Astrocyte of the cerebellum (primary cell): Measurements from ENCODE around the gene EMCN.
"Not testable (repeated sequence)": the region's sequence is repeated elsewhere in the genome, so short reads cannot be mapped to it uniquely, and the experiment has no call there.

ENCODE experiments used
- DNase-seq: peaks from one replicate; pipeline ENCODE4 v3.0.0-alpha.2; 2011; ENCODE audit warnings: low read depth
- H3K4me3 ChIP-seq: 2 replicates; pipeline ENCODE4 v1.5.1; 2011; ENCODE audit warnings: mild to moderate bottlenecking, low read depth, low read length, moderate library complexity
- in situ Hi-C: cut with HindIII; loops from 2 replicates; pipeline ENCODE4 v1.10.0; 2017; ENCODE audit warnings: low sequenced_read_pairs
- TF ChIP-seq, protein P1 (sequence below): IDR thresholded peaks from 2 replicates; pipeline ENCODE4 v1.5.1; 2012; ENCODE audit warnings: low read length, low read depth, moderate library complexity, mild to moderate bottlenecking; ENCODE audit errors: missing control alignments

Gene EMCN

DNA sequence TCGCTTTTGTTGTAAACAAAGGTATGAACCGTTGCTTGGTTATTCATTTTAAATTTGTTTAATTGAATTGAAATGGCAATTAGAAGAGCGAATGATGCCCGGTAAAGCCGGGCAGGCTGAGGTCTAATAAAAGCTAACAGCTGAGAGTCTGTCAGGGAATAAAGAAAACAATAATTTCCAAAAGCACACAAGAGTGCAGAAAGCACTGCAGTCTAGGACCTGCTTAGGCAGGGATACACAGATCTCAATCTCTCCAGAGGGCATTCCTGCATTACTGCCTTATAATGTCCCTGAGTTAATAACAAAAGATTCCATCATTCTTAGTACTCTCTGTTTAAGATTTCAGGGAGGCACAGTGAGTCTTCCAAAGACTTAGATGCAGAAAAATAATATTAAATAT, 27.6 kb upstream of the EMCN start:
- in situ Hi-C loops = no loop called here
- no peak for DNase-seq
- no peak overlapping the region for H3K4me3 ChIP-seq
- TF ChIP-seq, protein P1, sequence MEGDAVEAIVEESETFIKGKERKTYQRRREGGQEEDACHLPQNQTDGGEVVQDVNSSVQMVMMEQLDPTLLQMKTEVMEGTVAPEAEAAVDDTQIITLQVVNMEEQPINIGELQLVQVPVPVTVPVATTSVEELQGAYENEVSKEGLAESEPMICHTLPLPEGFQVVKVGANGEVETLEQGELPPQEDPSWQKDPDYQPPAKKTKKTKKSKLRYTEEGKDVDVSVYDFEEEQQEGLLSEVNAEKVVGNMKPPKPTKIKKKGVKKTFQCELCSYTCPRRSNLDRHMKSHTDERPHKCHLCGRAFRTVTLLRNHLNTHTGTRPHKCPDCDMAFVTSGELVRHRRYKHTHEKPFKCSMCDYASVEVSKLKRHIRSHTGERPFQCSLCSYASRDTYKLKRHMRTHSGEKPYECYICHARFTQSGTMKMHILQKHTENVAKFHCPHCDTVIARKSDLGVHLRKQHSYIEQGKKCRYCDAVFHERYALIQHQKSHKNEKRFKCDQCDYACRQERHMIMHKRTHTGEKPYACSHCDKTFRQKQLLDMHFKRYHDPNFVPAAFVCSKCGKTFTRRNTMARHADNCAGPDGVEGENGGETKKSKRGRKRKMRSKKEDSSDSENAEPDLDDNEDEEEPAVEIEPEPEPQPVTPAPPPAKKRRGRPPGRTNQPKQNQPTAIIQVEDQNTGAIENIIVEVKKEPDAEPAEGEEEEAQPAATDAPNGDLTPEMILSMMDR = no peak

DNA sequence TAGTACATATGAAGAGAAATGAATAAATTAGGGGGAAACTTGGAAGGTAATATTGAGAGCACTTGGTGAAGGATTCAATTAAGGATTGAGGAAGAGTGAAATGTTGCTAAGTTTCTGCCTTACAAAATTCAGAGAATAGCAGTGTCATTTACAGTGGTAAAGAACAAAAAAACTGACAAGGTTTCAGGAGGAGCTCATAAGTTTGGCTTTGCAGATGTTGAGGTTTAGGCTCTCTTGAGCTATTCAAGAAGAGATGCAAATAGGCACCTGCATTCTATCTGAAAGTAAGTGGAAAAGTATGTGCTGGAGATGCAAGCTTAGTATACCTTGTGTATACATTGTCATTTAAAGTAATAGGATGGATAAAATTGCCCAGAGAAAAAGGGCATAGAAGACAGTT, 22.3 kb upstream of the EMCN start:
- TF ChIP-seq, protein P1 = no peak
- H3K4me3 ChIP-seq = no peak overlapping the region
- DNase-seq = no peak
- in situ Hi-C loops = no loop called here

- DNase-seq = no peak
- no peak overlapping the region for H3K4me3 ChIP-seq
- in situ Hi-C loops = no loop called here
- TF ChIP-seq, protein P1 = no peak
These were observed 21.9 kb upstream of the EMCN start for GRCh38 chr4:100539706-100540105.

GRCh38 chr4:100533741-100534140, 15.9 kb upstream of the EMCN start:
- H3K4me3 ChIP-seq = no peak overlapping the region
- no peak for DNase-seq
- in situ Hi-C loops = no loop called here
- TF ChIP-seq, protein P1 = no peak

- DNase-seq, H3K4me3 ChIP-seq, in situ Hi-C loops: not testable (repeated sequence)
These were observed 12.3 kb upstream of the EMCN start for GRCh38 chr4:100530161-100530560.

DNA sequence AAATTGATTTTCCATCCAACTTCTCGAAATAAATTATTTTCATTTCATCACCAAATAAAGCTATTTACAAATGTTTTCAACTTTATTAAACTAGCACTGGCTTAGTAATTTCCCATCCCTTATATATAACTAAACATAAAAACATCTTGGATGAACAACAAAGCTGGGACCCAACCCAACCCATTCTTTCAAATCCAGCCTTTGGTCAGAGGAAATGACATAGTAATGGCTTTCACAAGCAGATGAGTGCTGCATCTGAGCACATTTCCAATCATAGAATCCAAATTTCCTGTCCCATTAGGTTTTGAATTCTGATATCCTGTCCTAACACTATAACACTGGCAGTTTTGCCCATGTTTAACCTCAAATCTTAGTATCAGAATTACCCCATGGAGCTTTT, 7.9 kb upstream of the EMCN start:
- in situ Hi-C loops = no loop called here
- TF ChIP-seq, protein P1 = no peak
- DNase-seq = no peak
- H3K4me3 ChIP-seq = no peak overlapping the region

GRCh38 chr4:100519205-100519604, 1.4 kb upstream of the EMCN start:
- TF ChIP-seq, protein P1 = no peak
- in situ Hi-C loops = no loop called here
- DNase-seq = no peak
- no peak overlapping the region for H3K4me3 ChIP-seq
